HEK293 (cell line): Measurements from ENCODE around the gene AHRR.
A peak's percentile ranks its signal among the peaks of the same experiment; 100 is the strongest.

Experiments used
- CTCF ChIA-PET: fragments of 350-600 bp; formaldehyde crosslinking; extraction: SDS; loops from one replicate; lab custom pipeline; 2021; ENCODE audit warnings: antibody characterized with exemption; lab: Yijun Ruan, JAX
- POLR2A ChIA-PET: fragments of 300-600 bp; formaldehyde crosslinking; extraction: SDS; loops from one replicate; lab custom pipeline; 2020; ENCODE audit warnings: antibody characterized with exemption, inconsistent platforms; lab: Yijun Ruan, JAX
- H3K27ac ChIP-seq: fragments of 200-500 bp; sonication (Bioruptor generic); 2 replicates; pipeline ENCODE4 v1.5.1; 2014; ENCODE audit warnings: low read depth, low read length, control low read depth, inconsistent platforms; ENCODE audit errors: extremely low read depth
- H3K36me3 ChIP-seq, 2 experiments: fragments of 200-500 bp in 1 of 2; sonication (Bioruptor generic) in 1 of 2; 1 replicate in 1 of 2; 2 replicates in 1 of 2; pipeline ENCODE4 v1.5.1; 2014 to 2017; ENCODE audit warnings: inconsistent platforms in 2 of 2, low read length in 2 of 2; ENCODE audit not compliant: control insufficient read depth in 2 of 2, insufficient read depth in 1 of 2
- H3K4me1 ChIP-seq: fragments of 200-500 bp; sonication (Bioruptor generic); 2 replicates; pipeline ENCODE4 v1.5.1; 2014; ENCODE audit warnings: mild to moderate bottlenecking, low read length, inconsistent platforms; ENCODE audit not compliant: control insufficient read depth, insufficient read depth
- H3K4me3 ChIP-seq: 2 replicates; pipeline ENCODE4 v1.5.1; 2011; ENCODE audit warnings: low read depth, mild to moderate bottlenecking, control low read depth, low read length, moderate library complexity
- H3K9me3 ChIP-seq: fragments of 200-500 bp; sonication (Bioruptor generic); 2 replicates; pipeline ENCODE4 v1.5.1; 2014; ENCODE audit warnings: low read depth, low read length, inconsistent platforms; ENCODE audit not compliant: control insufficient read depth, insufficient read depth
- EGR2 ChIP-seq: fragments of 450-650 bp; formaldehyde crosslinking; IDR thresholded peaks from 2 replicates; pipeline ENCODE4 v1.5.1; 2016; ENCODE audit warnings: low read depth, missing biosample characterization, missing genetic modification characterization
- IKZF3 ChIP-seq: fragments of 450-650 bp; IDR thresholded peaks from 2 replicates; pipeline ENCODE4 v1.5.0; 2018; ENCODE audit warnings: missing biosample characterization, mild to moderate bottlenecking, missing genetic modification characterization, moderate library complexity
- KLF1 ChIP-seq: fragments of 450-650 bp; formaldehyde crosslinking; IDR thresholded peaks from 2 replicates; pipeline ENCODE4 v1.5.1; 2016; ENCODE audit warnings: missing biosample characterization, missing genetic modification characterization
- KLF10 ChIP-seq: fragments of 450-650 bp; IDR thresholded peaks from 2 replicates; pipeline ENCODE4 v1.5.1; 2018; ENCODE audit warnings: missing biosample characterization, mild to moderate bottlenecking, missing genetic modification characterization
- KLF17 ChIP-seq: fragments of 450-650 bp; formaldehyde crosslinking; IDR thresholded peaks from 2 replicates; pipeline ENCODE4 v1.5.1; 2016; ENCODE audit warnings: missing biosample characterization, missing genetic modification characterization
- SCRT2 ChIP-seq: fragments of 450-650 bp; formaldehyde crosslinking; IDR thresholded peaks from 2 replicates; pipeline ENCODE4 v1.5.1; 2016; ENCODE audit warnings: missing biosample characterization, missing genetic modification characterization
- SP2 ChIP-seq: fragments of 450-650 bp; formaldehyde crosslinking; IDR thresholded peaks from 2 replicates; pipeline ENCODE4 v1.5.1; 2016; ENCODE audit warnings: missing biosample characterization, missing genetic modification characterization
- ZBTB6 ChIP-seq: fragments of 450-650 bp; formaldehyde crosslinking; IDR thresholded peaks from 2 replicates; pipeline ENCODE4 v1.5.1; 2017; ENCODE audit warnings: missing biosample characterization, missing genetic modification characterization
- ZFHX2 ChIP-seq: fragments of 450-650 bp; formaldehyde crosslinking; conservative IDR thresholded peaks from 2 replicates; pipeline ENCODE4 v1.5.1; 2016; ENCODE audit warnings: missing biosample characterization, missing genetic modification characterization
- ZNF132 ChIP-seq: fragments of 450-650 bp; formaldehyde crosslinking; IDR thresholded peaks from 2 replicates; pipeline ENCODE4 v1.5.1; 2017; ENCODE audit warnings: missing biosample characterization, missing genetic modification characterization, borderline replicate concordance
- ZNF2 ChIP-seq: fragments of 450-650 bp; formaldehyde crosslinking; IDR thresholded peaks from 2 replicates; pipeline ENCODE4 v1.5.1; 2016; ENCODE audit warnings: missing biosample characterization, missing genetic modification characterization
- ZNF266 ChIP-seq: fragments of 450-650 bp; formaldehyde crosslinking; IDR thresholded peaks from 2 replicates; pipeline ENCODE4 v1.5.1; 2016; ENCODE audit warnings: missing biosample characterization, missing genetic modification characterization, low read depth
- ZNF398 ChIP-seq: fragments of 450-650 bp; formaldehyde crosslinking; IDR thresholded peaks from 2 replicates; pipeline ENCODE4 v1.5.1; 2017; ENCODE audit warnings: missing biosample characterization, missing genetic modification characterization
- ZNF473 ChIP-seq: fragments of 450-650 bp; formaldehyde crosslinking; IDR thresholded peaks from 2 replicates; pipeline ENCODE4 v1.5.1; 2017; ENCODE audit warnings: missing biosample characterization, missing genetic modification characterization
- ZNF48 ChIP-seq: fragments of 450-650 bp; formaldehyde crosslinking; IDR thresholded peaks from 2 replicates; pipeline ENCODE4 v1.5.1; 2016; ENCODE audit warnings: missing biosample characterization, missing genetic modification characterization
- ZNF530 ChIP-seq: fragments of 450-650 bp; formaldehyde crosslinking; IDR thresholded peaks from 2 replicates; pipeline ENCODE4 v1.5.1; 2016; ENCODE audit warnings: low read depth, missing biosample characterization, missing genetic modification characterization
- ZNF596 ChIP-seq: fragments of 450-650 bp; IDR thresholded peaks from 2 replicates; pipeline ENCODE4 v1.5.0; 2018; ENCODE audit warnings: missing biosample characterization, mild to moderate bottlenecking, missing genetic modification characterization, moderate library complexity
- ZNF768 ChIP-seq: fragments of 450-650 bp; formaldehyde crosslinking; IDR thresholded peaks from 2 replicates; pipeline ENCODE4 v1.5.1; 2018; ENCODE audit warnings: missing biosample characterization, mild to moderate bottlenecking, missing genetic modification characterization
- ZNF791 ChIP-seq: fragments of 450-650 bp; formaldehyde crosslinking; IDR thresholded peaks from 2 replicates; pipeline ENCODE4 v1.5.1; 2016; ENCODE audit warnings: missing biosample characterization, missing genetic modification characterization
- TF ChIP-seq, protein P1 (sequence below): fragments of 450-650 bp; formaldehyde crosslinking; optimal IDR thresholded peaks from 2 replicates; pipeline ENCODE3; 2016; ENCODE audit warnings: missing biosample characterization, mild to moderate bottlenecking, missing genetic modification characterization
- TF ChIP-seq, protein P2 (sequence below): fragments of 450-650 bp; formaldehyde crosslinking; conservative IDR thresholded peaks from 2 replicates; pipeline ENCODE4 v1.5.1; 2016; ENCODE audit warnings: low read depth, missing biosample characterization, missing genetic modification characterization

AHRR gene

GRCh38 chr5:343461-344401 lies 22.2 kb downstream of the AHRR start (continued):
- TF ChIP-seq, protein P1, sequence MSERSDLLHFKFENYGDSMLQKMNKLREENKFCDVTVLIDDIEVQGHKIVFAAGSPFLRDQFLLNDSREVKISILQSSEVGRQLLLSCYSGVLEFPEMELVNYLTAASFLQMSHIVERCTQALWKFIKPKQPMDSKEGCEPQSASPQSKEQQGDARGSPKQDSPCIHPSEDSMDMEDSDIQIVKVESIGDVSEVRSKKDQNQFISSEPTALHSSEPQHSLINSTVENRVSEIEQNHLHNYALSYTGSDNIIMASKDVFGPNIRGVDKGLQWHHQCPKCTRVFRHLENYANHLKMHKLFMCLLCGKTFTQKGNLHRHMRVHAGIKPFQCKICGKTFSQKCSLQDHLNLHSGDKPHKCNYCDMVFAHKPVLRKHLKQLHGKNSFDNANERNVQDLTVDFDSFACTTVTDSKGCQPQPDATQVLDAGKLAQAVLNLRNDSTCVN (tag by site-specific recombination) = peak; percentile 42
- TF ChIP-seq ZNF596 (tag by site-specific recombination) (peak; percentile 17; the same call in 1 of the 2 replicates), ZFHX2 (tag by site-specific recombination) (peak; percentile 89), KLF1 (tag by site-specific recombination) (peak; percentile 90), IKZF3 (tag by site-specific recombination) (0 out of 2 replicates have a peak, but pooled peaks have one; percentile 41), SP2 (tag by site-specific recombination) (no peak), SCRT2 (no peak), KLF17 (tag by site-specific recombination) (no peak), ZNF2 (tag by site-specific recombination) (no peak), ZNF398 (tag by site-specific recombination) (peak; percentile 84)

- H3K36me3 ChIP-seq = no peaks in the 10 kb centered on the region
- ChIA-PET CTCF (interaction anchor here (0.6 to 0.7 kb wide), 3 partner anchors 42 to 325 kb away, joined by 3 to 4 read pairs (median 4); no protein-coding TSS in a partner anchor), POLR2A (interaction anchor here (0.6 to 1.1 kb wide), 3 partner anchors 23 to 62 kb away, joined by 3 to 5 read pairs (median 3); partner anchors contain the start of gene AHRR)
- no peaks in the 10 kb centered on the region for H3K9me3 ChIP-seq
- peaks cover 4% of the 10 kb centered on the region; the same call in 1 of the 2 replicates for H3K4me1 ChIP-seq
- H3K4me3 ChIP-seq = no peak overlapping the region
- no peak overlapping the region for H3K27ac ChIP-seq
- TF ChIP-seq ZNF398 (tag by site-specific recombination) = no peak
- 0 out of 2 replicates have a peak, but pooled peaks have one; percentile 35 for TF ChIP-seq ZNF266 (tag by site-specific recombination)
- TF ChIP-seq KLF10 (tag by site-specific recombination) = no peak
- no peak for TF ChIP-seq ZNF473 (tag by site-specific recombination)
- TF ChIP-seq ZBTB6 = no peak
- no peak for TF ChIP-seq ZNF768
- no peak for TF ChIP-seq ZNF791 (tag by site-specific recombination)
- peak; percentile 36; the same call in 1 of the 2 replicates for TF ChIP-seq EGR2 (tag by site-specific recombination)
- TF ChIP-seq ZNF48 = no peak
- TF ChIP-seq ZNF132 (tag by site-specific recombination) = no peak
- no peak for TF ChIP-seq ZNF530
- TF ChIP-seq, protein P2, sequence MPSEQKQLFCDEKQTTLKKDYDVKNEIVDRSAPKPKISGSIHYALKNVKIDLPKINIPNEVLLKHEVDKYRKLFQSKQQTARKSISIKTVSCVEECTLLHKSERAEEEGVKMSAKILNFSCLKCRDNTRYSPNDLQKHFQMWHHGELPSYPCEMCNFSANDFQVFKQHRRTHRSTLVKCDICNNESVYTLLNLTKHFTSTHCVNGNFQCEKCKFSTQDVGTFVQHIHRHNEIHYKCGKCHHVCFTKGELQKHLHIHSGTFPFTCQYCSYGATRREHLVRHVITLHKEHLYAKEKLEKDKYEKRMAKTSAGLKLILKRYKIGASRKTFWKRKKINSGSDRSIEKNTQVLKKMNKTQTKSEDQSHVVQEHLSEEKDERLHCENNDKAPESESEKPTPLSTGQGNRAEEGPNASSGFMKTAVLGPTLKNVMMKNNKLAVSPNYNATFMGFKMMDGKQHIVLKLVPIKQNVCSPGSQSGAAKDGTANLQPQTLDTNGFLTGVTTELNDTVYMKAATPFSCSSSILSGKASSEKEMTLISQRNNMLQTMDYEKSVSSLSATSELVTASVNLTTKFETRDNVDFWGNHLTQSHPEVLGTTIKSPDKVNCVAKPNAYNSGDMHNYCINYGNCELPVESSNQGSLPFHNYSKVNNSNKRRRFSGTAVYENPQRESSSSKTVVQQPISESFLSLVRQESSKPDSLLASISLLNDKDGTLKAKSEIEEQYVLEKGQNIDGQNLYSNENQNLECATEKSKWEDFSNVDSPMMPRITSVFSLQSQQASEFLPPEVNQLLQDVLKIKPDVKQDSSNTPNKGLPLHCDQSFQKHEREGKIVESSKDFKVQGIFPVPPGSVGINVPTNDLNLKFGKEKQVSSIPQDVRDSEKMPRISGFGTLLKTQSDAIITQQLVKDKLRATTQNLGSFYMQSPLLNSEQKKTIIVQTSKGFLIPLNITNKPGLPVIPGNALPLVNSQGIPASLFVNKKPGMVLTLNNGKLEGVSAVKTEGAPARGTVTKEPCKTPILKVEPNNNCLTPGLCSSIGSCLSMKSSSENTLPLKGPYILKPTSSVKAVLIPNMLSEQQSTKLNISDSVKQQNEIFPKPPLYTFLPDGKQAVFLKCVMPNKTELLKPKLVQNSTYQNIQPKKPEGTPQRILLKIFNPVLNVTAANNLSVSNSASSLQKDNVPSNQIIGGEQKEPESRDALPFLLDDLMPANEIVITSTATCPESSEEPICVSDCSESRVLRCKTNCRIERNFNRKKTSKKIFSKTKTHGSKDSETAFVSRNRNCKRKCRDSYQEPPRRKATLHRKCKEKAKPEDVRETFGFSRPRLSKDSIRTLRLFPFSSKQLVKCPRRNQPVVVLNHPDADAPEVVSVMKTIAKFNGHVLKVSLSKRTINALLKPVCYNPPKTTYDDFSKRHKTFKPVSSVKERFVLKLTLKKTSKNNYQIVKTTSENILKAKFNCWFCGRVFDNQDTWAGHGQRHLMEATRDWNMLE = no peak
Observed at GRCh38 chr5:344668-345067, 23.2 kb downstream of the AHRR start.
